HG03520 (cell line): ENCODE data around the gene LSP1.

ENCODE experiments used
- ATAC-seq: cut with Tn5 transposase; IDR thresholded peaks from one replicate; pipeline ENCODE4 v1.9.1; 2021; ENCODE audit warnings: mild to moderate bottlenecking, moderate library complexity; ENCODE audit not compliant: unreplicated experiment

The LSP1 gene

GRCh38 chr11:1847006-1847735 is 5.7 kb upstream of the LSP1 start:
- no peak for ATAC-seq

- no peak for ATAC-seq
Observed at GRCh38 chr11:1847926-1848639, 4.8 kb upstream of the LSP1 start.

DNA sequence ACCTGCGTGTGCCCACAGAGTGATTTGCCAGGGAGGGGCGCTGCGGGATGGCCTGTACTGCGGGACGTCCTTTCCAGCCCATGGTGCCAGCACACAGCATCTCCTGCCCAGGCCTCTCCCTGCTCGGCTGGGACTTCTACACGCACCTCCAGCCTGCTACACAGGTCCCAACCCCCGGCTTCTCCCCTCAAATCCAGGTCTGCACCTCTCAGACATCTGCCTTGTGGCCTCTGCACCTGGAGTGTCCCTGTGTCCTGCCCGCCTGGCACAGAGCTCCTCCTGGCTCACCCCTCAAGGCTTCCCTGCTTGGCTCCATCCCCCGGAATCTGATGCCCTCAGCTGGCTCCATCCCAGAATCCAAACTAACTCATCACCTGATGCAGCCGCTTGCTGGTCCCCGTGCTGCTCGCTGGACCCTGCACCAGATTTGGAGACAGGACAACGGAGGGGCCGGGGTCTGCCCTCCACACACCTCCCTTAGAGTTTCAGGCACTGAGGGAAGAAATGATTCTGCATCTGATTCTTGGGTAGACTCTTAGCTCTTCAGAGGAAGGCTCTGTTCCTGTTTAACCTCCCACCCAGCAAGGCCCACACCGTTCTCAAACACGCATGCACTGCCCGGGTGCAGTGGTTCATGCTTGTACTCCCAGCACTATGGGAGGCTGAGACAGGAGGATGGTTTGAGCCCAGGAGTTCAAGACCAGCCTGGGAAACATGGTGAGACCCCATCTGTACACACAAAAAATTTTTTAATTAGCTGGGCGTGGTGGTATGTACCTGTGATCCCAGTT is 4.0 kb upstream of the LSP1 start:
- ATAC-seq, result no peak

GRCh38 chr11:1851468-1852180 is 1.3 kb upstream of the LSP1 start:
- ATAC-seq, result no peak

GRCh38 chr11:1852271-1852876 is 510 bp upstream of the LSP1 start:
- ATAC-seq, result no peak

DNA sequence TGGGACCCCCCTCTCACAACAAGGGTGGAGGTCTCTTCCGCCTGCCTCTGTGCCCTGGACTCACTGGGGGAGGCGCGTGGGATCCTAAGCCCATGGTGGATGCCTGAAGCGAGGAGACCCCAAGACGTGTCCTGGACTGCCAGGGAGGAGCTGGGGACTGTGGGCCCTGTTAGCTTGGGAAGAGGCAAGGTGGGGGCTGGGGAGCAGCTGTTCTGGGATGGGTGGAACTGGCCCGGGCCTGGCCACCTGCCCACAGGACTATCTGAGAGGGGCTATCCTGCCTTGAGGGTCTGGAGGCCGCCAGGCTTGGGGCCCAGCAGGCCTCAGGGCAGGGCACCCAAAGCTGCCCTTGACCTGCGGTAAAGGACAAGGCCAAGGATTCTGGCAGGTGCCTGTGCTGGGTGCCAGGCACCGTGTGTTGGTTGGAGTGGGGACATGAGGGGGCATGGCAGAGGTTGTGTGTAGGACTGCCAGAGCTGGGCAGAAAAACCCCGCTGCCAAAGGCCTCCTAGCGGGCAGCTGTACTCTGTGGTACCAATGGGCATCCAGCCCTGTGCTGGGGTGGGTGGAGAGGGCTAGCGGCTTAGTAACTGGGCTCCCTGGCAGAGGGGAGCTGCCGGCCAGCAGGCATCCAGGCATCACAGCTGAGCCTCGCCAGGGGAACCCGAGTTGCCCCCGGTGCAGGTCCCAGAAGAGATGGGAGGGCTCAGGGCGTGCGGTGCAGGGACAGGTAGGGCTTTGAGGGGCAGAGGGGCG is 670 bp downstream of the LSP1 start:
- ATAC-seq, result no peak

DNA sequence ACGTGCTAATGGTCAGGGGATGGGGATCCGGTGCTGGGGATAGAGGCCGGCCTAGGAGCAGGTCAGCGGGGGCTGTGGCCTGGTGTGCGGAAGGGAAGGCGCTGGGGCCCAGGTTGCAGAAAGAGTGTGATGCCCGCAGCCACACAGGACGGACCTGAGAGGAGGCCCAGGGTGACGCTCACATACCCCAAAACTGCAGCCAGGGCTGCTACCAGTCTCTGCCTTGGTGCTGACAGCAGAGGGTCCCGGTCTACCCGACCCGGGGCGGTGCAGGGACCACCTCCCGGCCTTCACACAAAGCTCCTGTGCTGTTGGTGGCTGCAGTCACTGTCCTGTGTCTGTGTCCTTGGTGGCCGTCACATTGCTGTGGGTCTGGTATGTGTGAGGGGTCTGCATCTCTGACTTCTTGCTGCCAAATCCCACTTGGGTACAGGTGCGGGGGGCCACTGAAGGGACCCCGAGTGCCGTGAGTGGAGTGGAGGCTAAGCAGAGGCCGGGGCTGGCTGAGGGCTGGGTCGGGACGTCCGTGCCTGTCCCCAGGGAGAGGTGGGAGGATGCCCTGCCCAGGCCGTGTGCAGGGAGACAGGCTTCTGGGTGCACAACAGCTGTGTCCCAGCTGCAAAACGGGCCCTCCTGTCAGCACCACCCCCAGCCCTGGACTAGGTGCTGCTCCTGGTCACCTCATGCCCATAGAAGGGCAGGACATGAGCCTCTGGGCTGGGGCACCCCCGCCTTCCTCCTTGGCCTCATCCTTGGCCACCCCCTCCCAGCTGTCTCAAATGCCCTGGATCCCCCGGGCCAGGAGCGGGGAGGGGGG is 1.5 kb downstream of the LSP1 start:
- ATAC-seq, result no peak

DNA sequence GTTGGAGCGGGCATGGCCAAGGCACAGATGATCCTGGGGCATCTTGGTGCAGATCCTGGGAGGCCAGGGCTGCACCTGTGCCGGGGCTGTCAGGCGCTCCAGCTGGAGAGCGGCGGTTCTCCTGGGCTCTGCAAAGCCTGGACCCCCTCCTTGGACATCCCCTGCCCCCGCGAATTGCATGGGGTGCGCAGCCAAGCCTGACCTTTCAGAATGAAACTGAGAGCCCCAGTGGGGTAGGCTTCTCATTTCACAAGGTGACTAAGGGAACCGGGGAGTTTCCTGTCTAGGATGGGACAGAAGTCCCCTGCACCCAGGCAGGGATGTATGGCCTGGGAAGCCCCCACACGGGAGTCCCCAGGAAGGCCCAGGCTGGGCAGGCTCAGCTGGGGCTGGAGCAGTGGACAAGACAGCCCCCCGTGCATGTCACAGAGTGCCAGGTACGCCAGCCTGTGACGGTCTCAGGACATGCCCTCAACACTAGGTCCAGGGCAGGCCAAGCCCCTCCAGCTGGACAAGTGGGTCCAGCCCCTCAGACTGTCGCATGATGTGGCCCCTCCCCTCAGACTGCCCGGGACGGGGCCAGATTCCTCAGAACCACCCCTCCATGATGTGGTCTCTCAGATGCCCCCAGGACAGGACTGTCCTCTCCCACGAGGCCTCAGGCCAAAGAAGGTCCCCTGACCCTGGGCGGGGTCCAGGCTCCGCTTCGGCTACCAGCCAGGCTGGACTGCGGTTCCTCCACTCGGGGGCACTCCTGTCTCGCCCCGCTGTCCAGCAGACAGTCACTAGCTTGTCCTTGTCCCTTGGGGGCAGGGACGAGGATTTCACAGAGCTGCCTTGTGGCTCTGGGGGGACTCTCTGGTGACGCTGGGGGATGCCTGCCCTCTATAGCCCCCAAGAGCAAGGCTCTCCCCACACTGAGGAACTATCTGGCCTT is 2.3 kb downstream of the LSP1 start:
- ATAC-seq, result no peak

- ATAC-seq, result no peak
Observed at GRCh38 chr11:1855886-1856265, 3.0 kb downstream of the LSP1 start.

DNA sequence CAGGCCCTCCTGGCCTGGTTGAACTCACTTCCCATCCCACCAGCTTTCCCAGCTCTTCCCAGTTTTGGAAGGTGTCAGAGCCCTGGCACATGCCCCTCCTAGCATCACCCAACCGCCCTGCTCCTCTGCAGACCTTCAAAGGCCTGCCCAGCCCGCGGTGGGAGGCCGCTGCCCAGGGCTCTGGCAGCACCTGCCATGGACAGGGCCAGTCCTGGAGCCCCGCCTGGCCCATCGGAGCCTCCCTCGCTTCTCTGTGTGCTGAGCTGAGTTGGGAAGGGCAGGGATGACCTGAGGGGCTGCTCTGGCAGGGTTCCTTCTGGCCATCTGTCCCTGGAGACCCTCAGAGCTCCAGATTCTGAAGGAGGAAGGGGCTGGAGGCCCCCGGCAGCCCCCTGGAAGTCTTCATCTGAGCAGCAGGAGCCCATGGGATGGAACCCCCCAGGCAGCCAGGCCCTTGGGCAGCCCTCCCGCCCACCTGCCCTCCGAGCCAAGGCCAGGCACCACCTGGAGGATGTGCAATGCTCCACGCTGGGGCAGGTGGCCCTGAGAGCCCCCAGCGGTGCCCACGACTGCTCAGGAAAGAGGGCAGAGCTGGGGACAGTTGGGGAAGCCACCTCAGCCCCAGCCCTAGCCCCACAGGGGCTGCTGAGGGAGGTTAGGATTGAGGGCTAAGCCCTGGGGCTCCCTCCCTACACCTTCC is 3.6 kb downstream of the LSP1 start:
- no peak for ATAC-seq

GRCh38 chr11:1857064-1857463 is 4.2 kb downstream of the LSP1 start:
- ATAC-seq, result no peak

GRCh38 chr11:1858154-1858553 is 5.3 kb downstream of the LSP1 start:
- no peak for ATAC-seq

GRCh38 chr11:1858576-1858975 is 5.7 kb downstream of the LSP1 start:
- no peak for ATAC-seq

- ATAC-seq, result no peak
Observed at GRCh38 chr11:1859004-1859403, 6.1 kb downstream of the LSP1 start.

GRCh38 chr11:1860108-1860507 is 7.2 kb downstream of the LSP1 start:
- no peak for ATAC-seq

GRCh38 chr11:1861435-1862411 is 8.8 kb downstream of the LSP1 start:
- ATAC-seq, result no peak
